Sigmoid colon (tissue), 3 donors: ENCODE results near the gene KLHL28.

Experiments
- CTCF ChIP-seq, 4 experiments: fragments of 450-650 bp in 3 of 4; fragments of 200-600 bp in 1 of 4; IDR thresholded peaks; one replicate each; pipeline ENCODE4 v1.5.1; 2016 to 2019; ENCODE audit warnings: antibody characterized with exemption in 4 of 4, mild to moderate bottlenecking in 3 of 4, moderate library complexity in 2 of 4
- POLR2A ChIP-seq, 2 donors: fragments of 450-650 bp; IDR thresholded peaks; one replicate each; pipeline ENCODE4 v1.6.1; 2016; ENCODE audit warnings: antibody characterized with exemption in 2 of 2, mild to moderate bottlenecking in 2 of 2, moderate library complexity in 2 of 2

GRCh38 chr14:44956866-44957265, 4.9 kb downstream of the KLHL28 start:
- no peak for TF ChIP-seq CTCF (IDR thresholded peaks at IDR 0.05)
- TF ChIP-seq POLR2A (IDR thresholded peaks at IDR 0.05) = no peak
